SK-N-SH treated with all-trans-retinoic acid at 6 μM for 48 hours (cell line): ENCODE data around the gene SCYL3.

Source experiments
- ATAC-seq: fragments of 200-7000 bp; cut with Tn5 transposase; 3 replicates; pipeline ENCODE4 v1.9.1; 2020; ENCODE audit warnings: mild to moderate bottlenecking, moderate library complexity
- ARNTL ChIP-seq: fragments of 450-650 bp; formaldehyde crosslinking; IDR thresholded peaks from 2 replicates; pipeline ENCODE4 v1.5.0; 2020; ENCODE audit warnings: low read depth, mild to moderate bottlenecking, moderate library complexity, borderline replicate concordance
- BACH2 ChIP-seq: fragments of 250-450 bp; sonication (Bioruptor Pico); IDR thresholded peaks from 2 replicates; pipeline ENCODE4 v1.9.0; 2021; ENCODE audit warnings: mild to moderate bottlenecking, borderline replicate concordance
- OSR1 ChIP-seq: fragments of 250-450 bp; sonication (Bioruptor Pico); IDR thresholded peaks from 2 replicates; pipeline ENCODE4 v1.8.0; 2022; ENCODE audit warnings: moderate library complexity, mild to moderate bottlenecking, inconsistent platforms
- PPARA ChIP-seq: fragments of 250-450 bp; sonication (Bioruptor Pico); IDR thresholded peaks from 2 replicates; pipeline ENCODE4 v1.5.0; 2020; ENCODE audit warnings: mild to moderate bottlenecking, borderline replicate concordance
- RARB ChIP-seq: fragments of 250-450 bp; sonication (Bioruptor Pico); IDR thresholded peaks from 2 replicates; pipeline ENCODE4 v1.8.0; 2021; ENCODE audit warnings: mild to moderate bottlenecking, moderate library complexity
- SNAI2 ChIP-seq: fragments of 250-450 bp; sonication (Bioruptor Pico); IDR thresholded peaks from 2 replicates; pipeline ENCODE4 v1.5.0; 2020; ENCODE audit warnings: mild to moderate bottlenecking, moderate library complexity
- TOX ChIP-seq: fragments of 250-450 bp; sonication (Bioruptor Pico); IDR thresholded peaks from 2 replicates; pipeline ENCODE4 v1.8.0; 2021; ENCODE audit warnings: mild to moderate bottlenecking, moderate library complexity, borderline replicate concordance
- ZC3H10 ChIP-seq: fragments of 250-450 bp; sonication (Bioruptor Pico); IDR thresholded peaks from 2 replicates; pipeline ENCODE4 v1.5.1; 2021; ENCODE audit warnings: mild to moderate bottlenecking, moderate library complexity
- ZFP3 ChIP-seq: fragments of 250-450 bp; sonication (Bioruptor Pico); IDR thresholded peaks from 2 replicates; pipeline ENCODE4 v1.5.0; 2020; ENCODE audit warnings: mild to moderate bottlenecking, moderate library complexity
- ZFP30 ChIP-seq: fragments of 450-650 bp; formaldehyde crosslinking; IDR thresholded peaks from 2 replicates; pipeline ENCODE4 v1.5.0; 2022; ENCODE audit warnings: mild to moderate bottlenecking, moderate library complexity
- ZNF565 ChIP-seq: fragments of 450-650 bp; formaldehyde crosslinking; conservative IDR thresholded peaks from 2 replicates; pipeline ENCODE4 v1.5.0; 2020; ENCODE audit warnings: low read depth, mild to moderate bottlenecking, moderate library complexity
- ZNF70 ChIP-seq: fragments of 450-650 bp; formaldehyde crosslinking; IDR thresholded peaks from 2 replicates; pipeline ENCODE4 v1.5.0; 2020; ENCODE audit warnings: mild to moderate bottlenecking, moderate library complexity
- ZNF8 ChIP-seq: fragments of 450-650 bp; formaldehyde crosslinking; IDR thresholded peaks from 2 replicates; pipeline ENCODE4 v1.5.0; 2020; ENCODE audit warnings: mild to moderate bottlenecking, moderate library complexity
- TF ChIP-seq, protein P1 (sequence below): fragments of 250-450 bp; sonication (Bioruptor Pico); IDR thresholded peaks from 2 replicates; pipeline ENCODE4 v1.8.0; 2020; ENCODE audit warnings: mild to moderate bottlenecking, moderate library complexity, borderline replicate concordance
- TF ChIP-seq, protein P2 (sequence below): fragments of 250-450 bp; sonication (Bioruptor Pico); IDR thresholded peaks from 2 replicates; pipeline ENCODE4 v1.5.1; 2021; ENCODE audit warnings: mild to moderate bottlenecking, moderate library complexity
- TF ChIP-seq, protein P3 (sequence below): fragments of 250-450 bp; sonication (Bioruptor Pico); IDR thresholded peaks from 2 replicates; pipeline ENCODE4 v1.8.0; 2021; ENCODE audit warnings: low read depth, mild to moderate bottlenecking, moderate library complexity, borderline replicate concordance
- TF ChIP-seq, protein P4 (sequence below): fragments of 250-450 bp; sonication (Bioruptor Pico); IDR thresholded peaks from 2 replicates; pipeline ENCODE4 v1.5.1; 2020; ENCODE audit warnings: low read depth, mild to moderate bottlenecking, moderate library complexity
- TF ChIP-seq, protein P5 (sequence below): fragments of 250-450 bp; sonication (Bioruptor Pico); IDR thresholded peaks from 2 replicates; pipeline ENCODE4 v1.5.0; 2020; ENCODE audit warnings: mild to moderate bottlenecking, moderate library complexity

Gene SCYL3

DNA sequence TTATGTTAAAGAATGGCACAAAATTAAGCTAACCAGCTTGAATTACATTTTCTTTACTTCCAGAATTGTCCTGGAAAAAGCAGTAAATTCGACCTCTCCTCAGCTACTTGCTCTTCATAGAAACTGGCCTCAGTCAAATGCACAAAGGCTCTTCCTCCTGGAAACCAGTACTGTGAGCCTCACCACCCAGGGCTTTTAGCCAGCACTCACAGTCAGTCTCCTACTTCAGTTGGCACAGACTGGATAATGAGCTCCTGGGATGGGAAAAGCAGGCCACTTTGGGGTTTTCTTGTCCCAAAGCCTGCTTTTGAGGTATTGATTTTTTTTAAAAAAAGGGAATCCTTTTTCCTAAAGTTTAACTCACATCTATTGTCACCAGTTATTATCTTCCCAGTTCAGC, 40.4 kb downstream of the SCYL3 start:
- TF ChIP-seq, protein P1, sequence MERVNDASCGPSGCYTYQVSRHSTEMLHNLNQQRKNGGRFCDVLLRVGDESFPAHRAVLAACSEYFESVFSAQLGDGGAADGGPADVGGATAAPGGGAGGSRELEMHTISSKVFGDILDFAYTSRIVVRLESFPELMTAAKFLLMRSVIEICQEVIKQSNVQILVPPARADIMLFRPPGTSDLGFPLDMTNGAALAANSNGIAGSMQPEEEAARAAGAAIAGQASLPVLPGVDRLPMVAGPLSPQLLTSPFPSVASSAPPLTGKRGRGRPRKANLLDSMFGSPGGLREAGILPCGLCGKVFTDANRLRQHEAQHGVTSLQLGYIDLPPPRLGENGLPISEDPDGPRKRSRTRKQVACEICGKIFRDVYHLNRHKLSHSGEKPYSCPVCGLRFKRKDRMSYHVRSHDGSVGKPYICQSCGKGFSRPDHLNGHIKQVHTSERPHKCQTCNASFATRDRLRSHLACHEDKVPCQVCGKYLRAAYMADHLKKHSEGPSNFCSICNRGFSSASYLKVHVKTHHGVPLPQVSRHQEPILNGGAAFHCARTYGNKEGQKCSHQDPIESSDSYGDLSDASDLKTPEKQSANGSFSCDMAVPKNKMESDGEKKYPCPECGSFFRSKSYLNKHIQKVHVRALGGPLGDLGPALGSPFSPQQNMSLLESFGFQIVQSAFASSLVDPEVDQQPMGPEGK (CRISPR knock-in tag): no peak
- TF ChIP-seq ZC3H10 (CRISPR knock-in tag) (no peak), TOX (CRISPR knock-in tag) (no peak), SNAI2 (CRISPR knock-in tag) (no peak), ZNF70 (CRISPR knock-in tag) (no peak), ZFP30 (CRISPR knock-in tag) (no peak), PPARA (CRISPR knock-in tag) (no peak)
- TF ChIP-seq, protein P2, sequence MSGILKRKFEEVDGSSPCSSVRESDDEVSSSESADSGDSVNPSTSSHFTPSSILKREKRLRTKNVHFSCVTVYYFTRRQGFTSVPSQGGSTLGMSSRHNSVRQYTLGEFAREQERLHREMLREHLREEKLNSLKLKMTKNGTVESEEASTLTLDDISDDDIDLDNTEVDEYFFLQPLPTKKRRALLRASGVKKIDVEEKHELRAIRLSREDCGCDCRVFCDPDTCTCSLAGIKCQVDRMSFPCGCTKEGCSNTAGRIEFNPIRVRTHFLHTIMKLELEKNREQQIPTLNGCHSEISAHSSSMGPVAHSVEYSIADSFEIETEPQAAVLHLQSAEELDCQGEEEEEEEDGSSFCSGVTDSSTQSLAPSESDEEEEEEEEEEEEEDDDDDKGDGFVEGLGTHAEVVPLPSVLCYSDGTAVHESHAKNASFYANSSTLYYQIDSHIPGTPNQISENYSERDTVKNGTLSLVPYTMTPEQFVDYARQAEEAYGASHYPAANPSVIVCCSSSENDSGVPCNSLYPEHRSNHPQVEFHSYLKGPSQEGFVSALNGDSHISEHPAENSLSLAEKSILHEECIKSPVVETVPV (CRISPR knock-in tag): no peak
- ATAC-seq: no peak

DNA sequence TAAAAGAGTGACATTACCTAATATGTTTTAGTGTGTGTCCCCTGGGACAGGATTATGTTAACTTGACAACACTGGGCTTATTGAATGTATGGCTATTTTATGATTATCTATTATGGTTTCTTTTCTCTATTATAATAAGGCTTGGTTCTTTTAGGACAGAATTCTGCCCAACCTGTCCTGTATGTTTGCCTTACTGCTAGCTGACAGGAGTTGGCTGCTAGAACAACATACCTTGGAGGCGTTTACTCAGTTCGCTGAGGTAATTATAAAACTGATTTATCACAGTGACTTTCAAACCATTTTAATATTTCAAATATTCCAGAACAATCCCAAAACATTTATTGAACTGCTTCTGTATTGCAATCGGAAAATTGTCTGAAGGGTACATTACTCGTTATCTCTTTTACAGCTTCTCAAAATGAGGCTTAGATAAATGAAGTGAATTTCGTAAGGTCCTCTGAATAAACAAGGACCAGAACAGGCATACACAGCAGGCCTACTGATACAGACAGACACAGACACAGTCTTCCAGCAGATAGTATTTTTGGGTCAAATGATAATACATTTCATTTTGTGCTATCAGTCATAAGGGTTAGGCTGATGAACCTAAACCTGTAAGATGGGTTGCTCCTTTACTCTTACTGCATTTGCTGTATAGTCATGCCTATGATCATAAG, 44.2 kb downstream of the SCYL3 start:
- ATAC-seq: no peak
- TF ChIP-seq, protein P2 (CRISPR knock-in tag): no peak
- no peak for TF ChIP-seq ARNTL
- TF ChIP-seq, protein P1 (CRISPR knock-in tag): no peak
- TF ChIP-seq ZNF70 (CRISPR knock-in tag): no peak
- no peak for TF ChIP-seq ZFP30 (CRISPR knock-in tag)
- no peak for TF ChIP-seq ZFP3 (CRISPR knock-in tag)
- no peak for TF ChIP-seq ZC3H10 (CRISPR knock-in tag)
- TF ChIP-seq PPARA (CRISPR knock-in tag): no peak
- no peak for TF ChIP-seq OSR1 (CRISPR knock-in tag)
- no peak for TF ChIP-seq BACH2 (CRISPR knock-in tag)
- no peak for TF ChIP-seq ZNF565
- TF ChIP-seq, protein P3, sequence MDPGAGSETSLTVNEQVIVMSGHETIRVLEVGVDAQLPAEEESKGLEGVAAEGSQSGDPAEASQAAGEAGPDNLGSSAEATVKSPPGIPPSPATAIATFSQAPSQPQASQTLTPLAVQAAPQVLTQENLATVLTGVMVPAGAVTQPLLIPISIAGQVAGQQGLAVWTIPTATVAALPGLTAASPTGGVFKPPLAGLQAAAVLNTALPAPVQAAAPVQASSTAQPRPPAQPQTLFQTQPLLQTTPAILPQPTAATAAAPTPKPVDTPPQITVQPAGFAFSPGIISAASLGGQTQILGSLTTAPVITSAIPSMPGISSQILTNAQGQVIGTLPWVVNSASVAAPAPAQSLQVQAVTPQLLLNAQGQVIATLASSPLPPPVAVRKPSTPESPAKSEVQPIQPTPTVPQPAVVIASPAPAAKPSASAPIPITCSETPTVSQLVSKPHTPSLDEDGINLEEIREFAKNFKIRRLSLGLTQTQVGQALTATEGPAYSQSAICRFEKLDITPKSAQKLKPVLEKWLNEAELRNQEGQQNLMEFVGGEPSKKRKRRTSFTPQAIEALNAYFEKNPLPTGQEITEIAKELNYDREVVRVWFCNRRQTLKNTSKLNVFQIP (CRISPR knock-in tag): no peak
- no peak for TF ChIP-seq TOX (CRISPR knock-in tag)
- TF ChIP-seq RARB: no peak
- TF ChIP-seq, protein P4, sequence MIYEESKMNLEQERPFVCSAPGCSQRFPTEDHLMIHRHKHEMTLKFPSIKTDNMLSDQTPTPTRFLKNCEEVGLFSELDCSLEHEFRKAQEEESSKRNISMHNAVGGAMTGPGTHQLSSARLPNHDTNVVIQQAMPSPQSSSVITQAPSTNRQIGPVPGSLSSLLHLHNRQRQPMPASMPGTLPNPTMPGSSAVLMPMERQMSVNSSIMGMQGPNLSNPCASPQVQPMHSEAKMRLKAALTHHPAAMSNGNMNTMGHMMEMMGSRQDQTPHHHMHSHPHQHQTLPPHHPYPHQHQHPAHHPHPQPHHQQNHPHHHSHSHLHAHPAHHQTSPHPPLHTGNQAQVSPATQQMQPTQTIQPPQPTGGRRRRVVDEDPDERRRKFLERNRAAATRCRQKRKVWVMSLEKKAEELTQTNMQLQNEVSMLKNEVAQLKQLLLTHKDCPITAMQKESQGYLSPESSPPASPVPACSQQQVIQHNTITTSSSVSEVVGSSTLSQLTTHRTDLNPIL (CRISPR knock-in tag): no peak
- TF ChIP-seq, protein P5, sequence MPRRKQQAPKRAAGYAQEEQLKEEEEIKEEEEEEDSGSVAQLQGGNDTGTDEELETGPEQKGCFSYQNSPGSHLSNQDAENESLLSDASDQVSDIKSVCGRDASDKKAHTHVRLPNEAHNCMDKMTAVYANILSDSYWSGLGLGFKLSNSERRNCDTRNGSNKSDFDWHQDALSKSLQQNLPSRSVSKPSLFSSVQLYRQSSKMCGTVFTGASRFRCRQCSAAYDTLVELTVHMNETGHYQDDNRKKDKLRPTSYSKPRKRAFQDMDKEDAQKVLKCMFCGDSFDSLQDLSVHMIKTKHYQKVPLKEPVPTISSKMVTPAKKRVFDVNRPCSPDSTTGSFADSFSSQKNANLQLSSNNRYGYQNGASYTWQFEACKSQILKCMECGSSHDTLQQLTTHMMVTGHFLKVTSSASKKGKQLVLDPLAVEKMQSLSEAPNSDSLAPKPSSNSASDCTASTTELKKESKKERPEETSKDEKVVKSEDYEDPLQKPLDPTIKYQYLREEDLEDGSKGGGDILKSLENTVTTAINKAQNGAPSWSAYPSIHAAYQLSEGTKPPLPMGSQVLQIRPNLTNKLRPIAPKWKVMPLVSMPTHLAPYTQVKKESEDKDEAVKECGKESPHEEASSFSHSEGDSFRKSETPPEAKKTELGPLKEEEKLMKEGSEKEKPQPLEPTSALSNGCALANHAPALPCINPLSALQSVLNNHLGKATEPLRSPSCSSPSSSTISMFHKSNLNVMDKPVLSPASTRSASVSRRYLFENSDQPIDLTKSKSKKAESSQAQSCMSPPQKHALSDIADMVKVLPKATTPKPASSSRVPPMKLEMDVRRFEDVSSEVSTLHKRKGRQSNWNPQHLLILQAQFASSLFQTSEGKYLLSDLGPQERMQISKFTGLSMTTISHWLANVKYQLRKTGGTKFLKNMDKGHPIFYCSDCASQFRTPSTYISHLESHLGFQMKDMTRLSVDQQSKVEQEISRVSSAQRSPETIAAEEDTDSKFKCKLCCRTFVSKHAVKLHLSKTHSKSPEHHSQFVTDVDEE (CRISPR knock-in tag): no peak
- no peak for TF ChIP-seq ZNF8
- TF ChIP-seq SNAI2 (CRISPR knock-in tag): no peak
